ENCODE measurements around the gene CIP2A.

DNA sequence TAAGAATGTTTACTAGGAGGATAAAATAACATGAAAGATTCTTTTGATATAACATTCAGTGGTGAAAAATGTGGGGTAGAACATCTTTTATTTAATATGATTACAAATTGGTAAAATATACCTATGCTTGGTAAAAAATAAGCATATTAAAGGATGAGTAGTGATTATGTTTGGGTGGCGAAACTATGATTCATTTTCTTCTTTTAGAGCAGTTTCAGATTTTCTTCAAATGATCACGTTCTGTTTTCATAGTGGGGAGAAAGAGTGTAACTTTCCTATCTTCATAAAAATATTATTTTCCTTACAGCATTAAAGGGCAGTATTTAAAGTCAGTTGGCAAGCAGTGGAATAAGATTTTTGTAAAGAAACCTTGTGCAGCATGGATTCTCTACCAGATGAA lies 15.8 kb upstream of the CIP2A start:
- TF ChIP-seq, protein P1, sequence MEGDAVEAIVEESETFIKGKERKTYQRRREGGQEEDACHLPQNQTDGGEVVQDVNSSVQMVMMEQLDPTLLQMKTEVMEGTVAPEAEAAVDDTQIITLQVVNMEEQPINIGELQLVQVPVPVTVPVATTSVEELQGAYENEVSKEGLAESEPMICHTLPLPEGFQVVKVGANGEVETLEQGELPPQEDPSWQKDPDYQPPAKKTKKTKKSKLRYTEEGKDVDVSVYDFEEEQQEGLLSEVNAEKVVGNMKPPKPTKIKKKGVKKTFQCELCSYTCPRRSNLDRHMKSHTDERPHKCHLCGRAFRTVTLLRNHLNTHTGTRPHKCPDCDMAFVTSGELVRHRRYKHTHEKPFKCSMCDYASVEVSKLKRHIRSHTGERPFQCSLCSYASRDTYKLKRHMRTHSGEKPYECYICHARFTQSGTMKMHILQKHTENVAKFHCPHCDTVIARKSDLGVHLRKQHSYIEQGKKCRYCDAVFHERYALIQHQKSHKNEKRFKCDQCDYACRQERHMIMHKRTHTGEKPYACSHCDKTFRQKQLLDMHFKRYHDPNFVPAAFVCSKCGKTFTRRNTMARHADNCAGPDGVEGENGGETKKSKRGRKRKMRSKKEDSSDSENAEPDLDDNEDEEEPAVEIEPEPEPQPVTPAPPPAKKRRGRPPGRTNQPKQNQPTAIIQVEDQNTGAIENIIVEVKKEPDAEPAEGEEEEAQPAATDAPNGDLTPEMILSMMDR (IDR thresholded peaks at IDR 0.05) = no peak
- no peak for TF ChIP-seq POLR2A (IDR thresholded peaks at IDR 0.05)

Measured in esophagus squamous epithelium (tissue), 4 donors.